Measurements from ENCODE around the gene KCNJ13.

KCNJ13 gene

GRCh38 chr2:232779465-232779864 lies 3.1 kb upstream of the KCNJ13 start:
- Histone ChIP-seq H2AFZ (ENCODE audit: low read length) (no peak overlapping the region), H3K9me2 (ENCODE audit: low read depth, low read length) (no peaks in the 10 kb centered on the region), H3K9me3 (ENCODE audit: low read length) (no peaks in the 10 kb centered on the region), H3K79me2 (ENCODE audit: insufficient read depth, low read length) (no peaks in the 10 kb centered on the region), H3F3A (ENCODE audit: insufficient read depth, low read length) (no peaks in the 10 kb centered on the region), H4K20me1 (ENCODE audit: insufficient read depth, low read length) (no peaks in the 10 kb centered on the region), H3K9ac (ENCODE audit: low read length) (no peak overlapping the region), H3K27me3 (ENCODE audit: insufficient read depth, low read length) (no peaks in the 10 kb centered on the region), H3K27ac (ENCODE audit: low read depth, low read length, poor library complexity, severe bottlenecking) (no peak overlapping the region), H3K4me2 (ENCODE audit: low read length) (no peak overlapping the region), H3K4me1 (ENCODE audit: insufficient read depth, low read length, severe bottlenecking) (no peaks in the 10 kb centered on the region), H3K4me3 (ENCODE audit: low read depth, low read length, poor library complexity, severe bottlenecking) (no peak overlapping the region), H3K36me3 (ENCODE audit: insufficient read depth, low read length) (peaks cover 7% of the 10 kb centered on the region; the same call in 1 of the 2 replicates)
- TF ChIP-seq EZH2 (IDR thresholded peaks at IDR 0.05; ENCODE audit: borderline replicate concordance, low read length): no peak
- no peak for TF ChIP-seq CTCF (IDR thresholded peaks at IDR 0.05; ENCODE audit: low read length)

- Histone ChIP-seq H3K79me2 (ENCODE audit: insufficient read depth, low read length) (no peaks in the 10 kb centered on the region), H3K36me3 (ENCODE audit: insufficient read depth, low read length) (peaks cover 18% of the 10 kb centered on the region; the same call in 1 of the 2 replicates), H3K9me2 (ENCODE audit: low read depth, low read length) (no peaks in the 10 kb centered on the region), H2AFZ (ENCODE audit: low read length) (no peak overlapping the region), H3K9ac (ENCODE audit: low read length) (no peak overlapping the region), H3F3A (ENCODE audit: insufficient read depth, low read length) (no peaks in the 10 kb centered on the region), H3K4me2 (ENCODE audit: low read length) (no peak overlapping the region), H3K4me1 (ENCODE audit: insufficient read depth, low read length, severe bottlenecking) (peaks cover 9% of the 10 kb centered on the region), H3K9me3 (ENCODE audit: low read length) (no peaks in the 10 kb centered on the region), H3K27ac (ENCODE audit: low read depth, low read length, poor library complexity, severe bottlenecking) (no peak overlapping the region), H3K27me3 (ENCODE audit: insufficient read depth, low read length) (no peaks in the 10 kb centered on the region), H4K20me1 (ENCODE audit: insufficient read depth, low read length) (no peaks in the 10 kb centered on the region), H3K4me3 (ENCODE audit: low read depth, low read length, poor library complexity, severe bottlenecking) (no peak overlapping the region)
- TF ChIP-seq EZH2 (IDR thresholded peaks at IDR 0.05; ENCODE audit: borderline replicate concordance, low read length) (no peak), CTCF (IDR thresholded peaks at IDR 0.05; ENCODE audit: low read length) (no peak)
Measured at GRCh38 chr2:232777276-232777675, 911 bp upstream of the KCNJ13 start.

GRCh38 chr2:232773815-232774214 lies 2.5 kb downstream of the KCNJ13 start:
- H3K4me3 ChIP-seq (ENCODE audit: low read depth, low read length, poor library complexity, severe bottlenecking): no peak overlapping the region

More at GRCh38 chr2:232773815-232774214, 2.5 kb downstream of the KCNJ13 start:
- TF ChIP-seq EZH2 (IDR thresholded peaks at IDR 0.05; ENCODE audit: borderline replicate concordance, low read length) (no peak), CTCF (IDR thresholded peaks at IDR 0.05; ENCODE audit: low read length) (no peak)
- Histone ChIP-seq H2AFZ (ENCODE audit: low read length) (no peak overlapping the region), H3K27me3 (ENCODE audit: insufficient read depth, low read length) (no peaks in the 10 kb centered on the region), H3K4me1 (ENCODE audit: insufficient read depth, low read length, severe bottlenecking) (peaks cover 15% of the 10 kb centered on the region), H3K27ac (ENCODE audit: low read depth, low read length, poor library complexity, severe bottlenecking) (no peak overlapping the region), H3K36me3 (ENCODE audit: insufficient read depth, low read length) (peaks cover 33% of the 10 kb centered on the region; the same call in 1 of the 2 replicates), H3K79me2 (ENCODE audit: insufficient read depth, low read length) (no peaks in the 10 kb centered on the region), H3F3A (ENCODE audit: insufficient read depth, low read length) (no peaks in the 10 kb centered on the region), H3K9me3 (ENCODE audit: low read length) (no peaks in the 10 kb centered on the region), H3K9ac (ENCODE audit: low read length) (no peak overlapping the region), H3K9me2 (ENCODE audit: low read depth, low read length) (no peaks in the 10 kb centered on the region), H3K4me2 (ENCODE audit: low read length) (no peak overlapping the region), H4K20me1 (ENCODE audit: insufficient read depth, low read length) (no peaks in the 10 kb centered on the region)
